Stimulated activated CD8-positive, alpha-beta memory T cell treated with anti-CD3 and anti-CD28 coated beads, Interleukin-4, amount 100 ng/mL, for 24 hours (primary cell): Measurements from ENCODE around the gene PLA2G4B.

Experiments used
- DNase-seq: peaks from one replicate; pipeline ENCODE4 v3.0.0-alpha.2; 2020; ENCODE audit warnings: low read depth

PLA2G4B gene

DNA sequence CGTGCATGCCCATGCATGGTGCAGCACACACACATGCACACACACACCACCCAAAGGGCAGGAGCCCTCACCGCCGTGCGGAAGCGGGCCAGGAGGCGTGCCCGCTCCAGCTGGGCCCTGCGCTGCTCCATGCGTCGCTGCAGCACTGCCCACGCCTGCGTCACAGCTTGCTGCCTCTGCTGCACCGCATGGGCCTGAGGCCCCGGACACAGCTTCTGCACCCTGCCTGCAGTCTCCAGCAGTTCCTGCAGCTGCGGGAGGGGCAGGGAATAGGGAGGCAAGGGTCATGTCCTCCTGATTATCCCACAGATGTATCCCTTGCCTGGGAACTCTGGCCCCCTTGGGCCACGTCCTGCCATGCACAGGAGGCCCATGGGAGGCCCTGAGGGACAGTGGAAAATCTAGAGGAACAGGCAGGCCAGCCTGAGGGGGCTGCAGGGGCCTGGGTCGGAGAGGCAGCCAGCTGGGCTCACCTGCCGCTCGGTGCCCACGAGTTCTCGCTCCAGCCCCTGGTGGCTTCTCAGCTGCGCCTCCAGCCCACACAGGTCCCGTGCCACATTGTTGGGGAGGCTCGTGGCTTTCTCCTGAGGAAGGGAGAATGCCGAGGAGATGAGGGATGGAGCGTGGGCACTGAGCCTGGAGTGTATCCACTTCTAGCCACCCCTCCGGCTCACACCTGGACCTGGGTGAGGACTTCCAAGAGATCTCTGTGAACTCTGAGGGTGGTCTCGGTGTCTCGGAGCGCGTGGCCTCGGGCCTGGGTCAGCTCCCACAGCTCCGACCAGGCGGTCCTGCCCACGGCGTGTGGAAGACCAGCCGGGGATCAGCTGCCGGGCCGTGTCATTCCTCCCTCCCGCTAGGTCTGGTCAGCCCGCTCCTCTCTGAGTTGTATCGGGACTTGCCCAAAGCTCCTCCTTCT is 31.4 kb downstream of the PLA2G4B start:
- DNase-seq: no peak

DNA sequence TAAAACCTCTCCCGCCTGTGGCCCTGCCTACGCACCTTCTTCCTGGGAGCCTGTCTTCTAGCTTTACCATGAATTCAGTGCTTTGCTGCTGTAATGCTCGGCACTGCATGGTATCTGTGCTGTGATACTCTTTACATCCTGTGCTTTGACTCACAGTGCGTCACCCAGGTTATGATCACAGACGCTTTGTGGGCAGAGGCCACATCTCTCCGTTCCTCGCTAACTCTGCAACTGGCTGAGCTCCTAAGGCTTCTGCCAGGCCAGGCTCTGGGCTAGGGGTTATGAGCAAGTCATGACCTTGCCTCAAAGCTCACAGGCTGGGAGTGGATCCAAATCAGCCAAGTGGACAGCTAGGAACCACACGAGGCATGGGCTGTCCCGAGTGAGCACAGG is 32.0 kb downstream of the PLA2G4B start:
- DNase-seq: peak; percentile 38

DNA sequence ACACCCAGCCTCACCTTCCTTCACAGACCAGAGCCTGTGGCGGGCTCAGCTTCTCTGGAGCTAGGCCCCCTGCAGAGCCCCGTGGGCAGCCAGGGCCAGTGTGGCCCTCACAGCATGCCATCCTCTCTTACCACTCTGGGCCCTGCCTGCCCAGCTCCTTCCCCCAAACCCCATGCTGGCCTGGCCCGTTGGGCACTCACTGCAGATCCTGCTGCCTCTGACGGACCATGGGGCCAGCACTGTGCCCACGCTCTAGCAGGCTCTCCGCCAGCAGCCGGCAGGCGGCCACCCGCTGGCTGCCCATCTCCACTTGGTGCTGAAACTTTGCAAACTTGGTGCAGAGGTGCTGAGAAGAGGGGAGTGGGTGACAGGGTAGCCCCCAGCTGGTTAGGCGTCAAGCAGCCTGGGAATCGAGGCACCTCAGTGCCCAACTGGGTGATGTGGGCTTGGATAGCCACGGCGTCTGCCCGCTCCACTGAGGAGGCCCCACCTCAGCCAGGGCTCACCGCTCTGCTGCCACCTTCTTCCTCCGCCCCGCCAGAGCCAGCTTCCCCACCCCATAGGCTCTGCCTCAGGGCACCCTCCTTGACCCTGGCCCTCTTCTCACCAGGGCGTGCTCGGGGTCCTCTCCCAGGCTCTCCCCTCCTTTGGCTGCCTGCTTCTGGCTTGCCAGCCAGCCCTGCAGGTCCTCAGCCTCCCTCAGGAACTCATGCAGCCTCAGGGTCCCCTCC is 32.7 kb downstream of the PLA2G4B start:
- DNase-seq: no peak

DNA sequence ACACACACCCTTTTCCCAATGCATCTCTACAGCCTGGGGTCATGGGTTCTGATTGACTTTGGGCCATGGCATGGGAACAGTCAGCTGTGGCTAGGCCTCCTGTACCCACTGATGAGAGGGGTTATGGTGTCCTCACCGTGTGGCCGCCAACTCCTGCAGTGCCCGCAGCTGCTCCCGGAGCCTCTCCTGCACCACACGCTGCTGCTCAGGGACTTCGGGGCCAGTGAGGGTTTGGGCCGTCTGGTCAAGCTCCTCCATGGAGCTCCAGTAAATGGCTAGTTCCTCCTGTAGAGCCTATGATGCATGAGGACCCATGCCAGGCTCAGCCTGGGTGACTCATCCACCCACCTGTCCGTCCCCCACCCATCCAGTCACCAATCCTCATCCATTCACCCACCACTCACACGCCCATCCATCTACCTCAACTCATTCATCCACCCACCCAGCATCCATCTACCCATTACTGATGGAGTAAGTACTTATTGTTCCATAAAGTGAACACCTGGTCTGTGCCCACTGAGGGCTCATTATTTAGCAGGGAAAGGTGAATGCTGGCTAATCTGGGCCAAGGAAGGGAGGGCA is 33.6 kb downstream of the PLA2G4B start:
- DNase-seq: no peak

DNA sequence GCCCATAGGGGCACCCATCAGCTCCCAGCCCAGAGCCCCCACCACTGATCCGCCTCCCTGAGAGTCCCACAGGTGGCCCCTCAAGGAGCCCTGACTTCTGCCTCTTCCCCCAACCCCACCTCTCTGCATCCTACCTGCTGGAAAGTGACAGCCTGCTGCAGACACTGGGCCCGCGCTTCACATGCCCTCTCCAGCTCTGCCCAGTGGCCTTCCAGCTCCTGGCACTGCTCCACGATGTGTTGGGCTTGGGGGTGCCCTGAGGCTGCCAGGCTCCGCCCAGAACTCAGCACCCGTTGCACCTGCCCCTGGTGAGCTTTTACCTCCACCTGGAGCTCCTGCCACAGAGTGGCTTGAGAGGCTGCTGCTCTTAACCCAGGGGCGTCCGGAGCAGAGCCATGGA is 35.1 kb downstream of the PLA2G4B start:
- no peak for DNase-seq

DNA sequence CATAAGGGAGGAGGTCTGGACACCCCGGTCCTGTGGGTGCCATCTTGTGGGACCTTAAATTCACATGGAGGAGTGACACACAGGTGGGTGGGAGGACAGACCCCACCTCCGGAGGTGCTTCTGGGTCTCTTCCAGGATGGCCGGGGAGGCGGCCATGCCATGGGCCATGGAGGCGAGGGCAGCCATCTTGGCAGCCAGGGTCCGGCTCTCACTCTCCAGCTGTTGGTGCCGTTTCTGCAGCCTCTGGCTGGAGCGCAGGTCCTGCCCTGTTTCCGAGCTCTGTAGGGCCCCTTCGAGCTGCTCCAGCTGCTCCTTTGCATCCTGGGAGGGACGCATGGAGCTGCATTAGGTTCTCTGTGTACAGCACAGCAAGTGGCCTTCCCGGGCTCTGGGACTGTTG is 36.1 kb downstream of the PLA2G4B start:
- no peak for DNase-seq

DNA sequence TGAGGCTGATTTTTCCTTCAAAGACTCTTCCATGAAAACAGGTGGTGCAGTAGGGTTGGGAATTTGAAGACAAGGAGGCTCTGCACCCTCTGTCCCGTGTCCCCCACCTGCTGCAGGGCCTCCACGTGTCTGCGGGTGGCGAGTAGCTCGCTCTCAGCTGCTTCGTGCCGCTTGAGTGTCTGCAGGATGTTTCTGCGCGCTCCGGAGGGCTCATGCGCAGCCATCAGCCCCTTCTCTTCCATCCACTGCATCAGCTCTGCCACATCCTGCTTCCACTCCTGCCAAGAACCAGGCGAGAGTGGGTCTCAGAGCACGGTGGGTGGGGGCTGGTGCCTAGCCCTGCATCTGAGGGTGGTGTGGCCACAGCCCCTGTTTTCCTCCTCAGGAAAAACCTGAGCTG is 37.4 kb downstream of the PLA2G4B start:
- no peak for DNase-seq

DNA sequence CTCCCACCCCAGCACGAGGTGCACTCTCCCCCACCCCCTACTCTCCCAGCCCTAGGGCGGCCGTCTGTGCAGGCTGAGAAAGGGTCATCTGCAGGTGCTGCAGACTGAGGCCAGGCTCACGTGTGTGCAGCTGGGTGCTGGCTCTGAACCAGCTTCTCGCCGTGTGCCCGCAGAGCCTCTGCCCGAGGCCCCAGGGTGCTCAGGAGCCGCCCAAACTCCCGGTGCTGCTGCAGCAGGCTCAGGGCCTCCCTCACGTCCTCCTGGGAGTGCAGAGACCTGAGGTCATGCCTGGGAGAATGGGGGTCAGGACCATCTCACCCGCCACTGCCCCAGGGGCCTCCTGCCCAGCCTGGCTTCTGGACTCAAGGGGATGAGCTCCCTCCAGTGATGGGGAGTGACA is 38.0 kb downstream of the PLA2G4B start:
- DNase-seq: no peak

DNA sequence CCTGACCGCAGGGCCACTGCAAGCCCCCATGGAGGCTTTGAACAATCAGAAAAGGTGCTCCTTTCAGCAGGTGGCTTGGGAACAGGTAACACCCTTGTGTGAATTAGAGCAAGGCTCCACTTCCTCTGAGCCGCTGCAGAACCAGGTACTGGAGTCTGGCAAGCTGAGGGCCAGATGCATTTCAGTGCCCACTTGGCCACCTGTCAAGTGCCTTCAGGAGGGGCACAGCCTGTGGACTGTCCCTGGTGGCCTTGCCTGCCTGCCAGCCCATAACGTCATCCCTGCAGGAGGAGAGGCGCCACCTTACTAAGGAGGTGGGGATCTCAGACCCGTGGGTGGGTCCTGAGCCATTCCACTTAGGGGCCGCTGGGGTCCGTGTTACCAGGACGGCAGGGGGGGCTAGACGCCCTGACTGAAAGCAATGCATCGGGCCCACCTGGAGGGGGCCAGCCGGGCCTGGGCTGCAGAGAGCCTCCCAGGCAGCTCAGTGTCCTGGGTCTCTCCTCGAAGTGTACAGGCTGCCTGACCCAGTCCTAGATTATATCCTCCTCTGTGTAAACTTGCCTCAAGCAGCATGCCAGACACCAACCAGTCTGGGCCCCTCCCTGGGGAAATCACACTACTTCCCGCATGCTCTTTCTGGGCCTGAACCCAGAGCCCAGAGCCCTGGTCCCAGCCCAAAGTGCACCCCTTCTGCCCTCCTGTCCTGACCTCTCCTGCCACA is 39.1 kb downstream of the PLA2G4B start:
- no peak for DNase-seq

DNA sequence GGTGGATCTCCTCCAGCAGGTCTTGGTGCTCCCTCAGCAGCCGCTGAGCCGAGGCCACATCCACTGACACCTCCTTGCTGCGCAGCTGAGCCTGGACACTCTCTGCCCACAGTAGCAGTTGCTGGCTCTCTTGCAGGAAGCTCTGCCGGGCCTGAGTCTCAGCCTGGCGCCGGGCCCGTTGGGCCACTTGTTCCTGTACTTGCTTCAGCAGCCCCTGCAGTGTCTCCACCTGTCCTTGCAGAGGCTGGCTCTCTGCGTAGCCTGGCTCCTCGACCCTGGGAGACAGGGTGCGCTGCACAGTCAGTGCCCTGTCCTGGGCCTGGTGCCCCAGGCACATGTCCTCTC is 39.7 kb downstream of the PLA2G4B start:
- no peak for DNase-seq

DNA sequence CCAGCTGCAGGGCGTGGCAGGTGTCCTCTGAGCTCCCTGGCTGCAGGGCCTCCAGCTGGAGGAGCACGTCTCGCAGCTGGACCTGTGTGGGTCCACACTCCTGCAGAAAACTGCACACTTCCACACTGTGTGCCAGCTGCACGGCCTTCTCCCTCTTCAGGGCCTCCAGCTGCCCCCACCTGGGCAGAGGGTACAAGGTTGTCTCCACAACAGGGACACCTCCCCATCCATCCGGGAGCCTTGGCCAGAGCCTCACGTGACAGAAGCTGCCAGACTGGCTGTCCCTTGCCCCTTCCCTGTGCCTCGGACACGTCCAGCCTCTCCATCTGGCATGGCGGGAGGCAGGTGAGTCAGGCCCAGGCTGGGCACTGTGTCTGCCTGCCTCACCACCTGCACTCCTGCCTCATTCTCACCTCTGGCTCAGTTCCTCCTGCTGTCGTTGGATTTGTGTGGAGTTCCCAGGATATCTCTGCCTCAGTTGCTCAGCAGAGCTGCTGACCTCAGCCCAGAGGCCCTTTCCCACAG is 40.7 kb downstream of the PLA2G4B start:
- DNase-seq: no peak

DNA sequence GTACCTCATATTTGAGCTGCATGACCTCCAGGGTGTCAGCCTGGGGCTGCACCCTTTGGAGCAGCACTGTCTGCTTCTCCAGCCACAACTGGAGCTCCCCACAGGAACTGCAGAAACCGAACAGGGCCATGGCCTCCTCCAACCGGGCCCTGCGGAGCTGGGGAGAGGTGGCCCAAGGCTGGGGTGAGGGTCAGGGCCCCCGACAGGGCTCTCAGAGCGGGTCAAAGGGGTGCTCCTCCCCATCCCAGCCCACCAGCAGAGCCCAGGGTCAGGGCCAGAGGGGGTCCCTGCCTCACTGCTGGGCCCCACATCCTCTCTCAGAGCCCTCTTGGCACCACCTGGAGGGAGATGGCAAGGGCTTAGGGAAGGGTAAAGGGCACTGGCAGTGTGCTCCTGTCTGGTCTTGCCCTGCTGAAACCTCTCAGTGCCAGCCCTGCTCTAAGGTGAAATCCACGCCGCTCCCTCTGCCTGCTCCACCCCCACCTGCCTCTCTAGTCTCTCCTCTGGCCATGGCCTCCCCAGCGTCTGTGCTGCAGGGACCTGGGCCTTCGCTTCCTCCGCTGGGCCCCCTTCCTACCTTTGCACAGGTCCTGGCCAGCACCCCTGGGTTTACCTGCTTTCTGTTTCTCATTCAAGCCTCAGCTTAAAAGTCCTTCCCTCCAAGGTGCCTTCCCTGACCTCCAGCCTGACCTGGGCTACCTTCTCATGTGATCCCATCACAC is 41.7 kb downstream of the PLA2G4B start:
- DNase-seq: no peak

DNA sequence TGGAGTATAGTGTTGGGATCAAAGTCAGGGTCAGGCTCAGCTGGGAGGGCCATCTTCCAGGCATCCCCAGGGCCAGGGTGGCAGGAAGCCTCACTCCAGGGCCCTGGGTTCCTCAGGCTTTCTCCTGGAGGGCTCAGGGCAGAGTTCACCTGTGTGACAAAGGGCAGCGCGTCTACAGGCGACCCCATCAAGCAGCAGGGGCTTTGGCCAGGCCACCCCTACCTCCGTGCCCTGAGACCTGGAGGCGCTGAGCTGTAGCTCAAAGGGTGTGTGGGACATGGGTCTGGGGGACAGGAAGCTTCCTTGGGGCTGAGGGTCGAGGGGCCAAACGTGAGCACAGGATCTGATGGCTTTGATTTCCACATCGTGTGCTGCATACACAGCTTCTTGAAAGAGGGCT is 42.4 kb downstream of the PLA2G4B start:
- DNase-seq: no peak

DNA sequence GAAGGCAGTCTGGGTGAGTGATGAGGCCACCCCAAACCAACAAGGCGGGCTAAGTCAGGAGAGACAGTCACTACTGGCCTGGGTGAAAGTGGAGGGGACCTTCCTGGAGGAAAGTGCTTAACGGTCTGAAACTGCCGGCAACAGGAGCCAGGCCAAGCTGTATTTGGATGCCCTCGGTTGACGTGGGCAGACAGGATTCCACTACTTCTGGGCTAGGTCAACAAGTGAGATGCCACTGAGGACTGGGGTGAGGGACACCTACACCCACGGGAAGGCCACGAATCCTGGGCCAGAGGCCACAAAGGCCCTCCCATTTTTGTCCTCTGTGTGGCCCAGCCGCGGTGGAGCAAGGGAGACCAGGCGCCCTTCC is 42.9 kb downstream of the PLA2G4B start:
- DNase-seq: no peak

DNA sequence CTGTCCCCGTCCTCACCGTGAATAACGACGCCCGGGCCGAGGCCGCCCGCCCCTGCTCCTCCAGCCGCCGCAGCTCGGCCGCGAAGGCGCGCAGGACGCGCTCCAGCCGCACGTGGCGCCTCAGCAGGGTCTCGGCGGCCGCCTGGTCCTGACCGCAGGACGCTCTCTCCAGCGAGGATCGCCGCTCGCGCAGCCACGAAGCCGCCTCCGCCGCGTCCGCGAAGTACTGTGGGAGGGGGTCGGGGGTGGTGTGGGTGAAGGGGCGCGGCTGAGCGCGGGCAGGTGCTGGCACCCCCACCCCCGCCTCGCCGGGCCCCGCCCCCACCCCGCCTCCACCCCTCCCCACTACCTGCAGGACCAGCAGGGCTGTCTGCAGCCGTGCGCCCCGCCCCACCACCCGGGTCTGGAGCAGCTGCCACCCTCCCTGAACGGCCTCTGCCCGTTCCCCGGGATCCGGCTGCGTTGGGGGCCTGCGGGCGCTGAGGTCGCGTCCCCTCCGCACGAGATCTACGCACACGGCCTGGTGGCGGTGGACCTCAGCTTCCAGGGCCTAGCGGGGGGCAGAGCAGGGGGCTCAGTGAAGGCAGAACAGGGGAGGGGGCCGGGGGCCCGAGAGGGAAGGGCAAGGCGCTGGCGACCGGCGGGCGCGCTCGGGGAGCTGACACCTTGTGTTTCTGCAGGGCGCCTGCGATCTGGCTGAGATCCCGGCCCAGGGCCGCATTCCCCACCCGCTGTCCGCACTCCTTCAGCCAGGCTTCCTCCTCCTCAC is 43.5 kb downstream of the PLA2G4B start:
- no peak for DNase-seq

DNA sequence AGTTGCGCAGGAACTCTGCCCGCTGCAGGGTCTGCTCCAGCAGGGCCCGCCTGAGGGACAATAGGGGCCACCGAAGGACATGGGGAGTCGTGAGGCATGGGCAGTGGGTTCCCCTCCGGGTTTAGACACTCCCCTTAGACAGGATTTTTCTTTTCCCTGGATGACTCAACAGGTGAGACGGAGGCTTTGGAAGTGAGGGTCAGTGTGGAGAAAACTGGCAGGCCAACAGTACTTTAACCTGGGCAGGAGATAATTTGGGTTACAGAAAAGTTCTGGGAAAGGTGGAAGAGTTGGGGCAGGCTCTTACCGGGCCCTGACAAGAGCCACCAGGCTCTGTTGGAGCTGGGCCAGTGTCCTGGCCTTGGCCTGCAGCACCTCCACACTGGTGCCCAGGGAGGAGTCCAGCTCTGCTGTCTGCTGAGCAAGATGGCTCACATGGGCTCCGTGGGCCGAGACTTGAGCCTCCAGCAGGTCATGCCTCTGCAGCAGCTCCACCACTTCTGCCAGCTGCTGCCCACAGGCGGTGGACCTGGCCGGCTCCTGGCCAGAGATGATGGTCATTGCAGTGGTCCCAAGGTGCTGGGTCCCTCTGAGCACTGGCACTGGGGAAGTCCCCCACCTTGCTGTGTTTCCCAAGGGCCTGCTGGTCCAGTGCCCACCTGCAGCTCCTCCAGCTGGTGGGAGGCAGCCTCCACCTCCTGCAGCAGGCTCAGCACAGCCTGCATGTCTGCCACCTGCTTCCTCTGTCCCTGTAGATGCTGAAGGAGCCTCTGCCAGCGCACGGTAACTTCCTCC is 44.2 kb downstream of the PLA2G4B start:
- no peak for DNase-seq

DNA sequence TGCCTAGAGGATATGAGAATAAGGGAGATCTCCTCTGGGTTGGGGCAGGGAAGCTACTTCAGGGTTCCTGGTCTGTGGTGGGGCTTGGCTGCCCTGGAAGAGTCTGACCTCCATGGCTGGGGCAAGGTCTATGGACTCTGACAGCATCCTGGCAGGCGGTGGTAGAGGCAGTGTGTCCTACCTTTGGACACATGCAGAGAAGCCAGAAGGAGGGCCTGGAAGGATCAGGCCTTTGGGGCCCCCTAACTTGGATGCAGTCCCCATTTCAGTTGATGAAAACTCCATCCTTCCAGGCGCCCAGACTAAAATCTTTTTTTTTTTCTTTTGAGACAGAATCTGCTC is 44.8 kb downstream of the PLA2G4B start:
- no peak for DNase-seq

DNA sequence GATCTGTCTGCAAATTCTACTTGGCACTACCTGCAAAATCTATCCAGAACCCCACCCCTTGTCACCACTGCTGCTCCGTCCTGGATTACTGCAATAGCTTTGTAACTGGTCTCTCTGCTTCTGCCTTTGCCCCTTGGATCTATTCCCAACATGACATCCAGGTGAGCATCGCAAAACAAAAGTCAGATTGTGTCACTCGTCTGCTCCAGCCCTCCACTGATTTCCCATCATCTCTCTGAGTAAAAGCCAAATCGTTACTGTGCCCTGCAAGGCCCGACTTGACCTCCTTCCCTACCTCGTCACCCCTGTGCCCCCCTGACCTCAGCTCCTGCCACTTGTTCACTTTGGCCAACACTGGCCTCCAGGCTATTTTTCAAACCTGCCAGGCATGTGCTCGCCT is 45.8 kb downstream of the PLA2G4B start:
- no peak for DNase-seq

DNA sequence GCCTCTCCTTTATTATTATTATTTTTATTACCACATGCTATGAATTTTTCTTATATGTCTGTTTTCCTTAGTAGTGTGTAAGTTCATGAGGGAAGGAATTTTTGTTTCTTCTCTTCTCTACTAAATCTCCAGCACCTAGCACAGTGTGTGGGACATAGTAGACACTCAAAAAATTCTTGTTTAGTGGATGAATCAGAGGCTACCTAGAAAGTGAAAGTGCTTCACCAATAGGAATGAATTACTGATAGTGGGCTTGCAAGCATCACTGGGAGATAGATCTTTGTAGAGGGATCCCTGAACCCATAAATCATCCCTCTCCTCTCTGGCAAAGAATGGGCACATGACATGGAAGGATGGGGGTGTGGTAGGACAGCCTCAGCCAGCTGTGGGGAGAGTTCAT is 46.7 kb downstream of the PLA2G4B start:
- no peak for DNase-seq

DNA sequence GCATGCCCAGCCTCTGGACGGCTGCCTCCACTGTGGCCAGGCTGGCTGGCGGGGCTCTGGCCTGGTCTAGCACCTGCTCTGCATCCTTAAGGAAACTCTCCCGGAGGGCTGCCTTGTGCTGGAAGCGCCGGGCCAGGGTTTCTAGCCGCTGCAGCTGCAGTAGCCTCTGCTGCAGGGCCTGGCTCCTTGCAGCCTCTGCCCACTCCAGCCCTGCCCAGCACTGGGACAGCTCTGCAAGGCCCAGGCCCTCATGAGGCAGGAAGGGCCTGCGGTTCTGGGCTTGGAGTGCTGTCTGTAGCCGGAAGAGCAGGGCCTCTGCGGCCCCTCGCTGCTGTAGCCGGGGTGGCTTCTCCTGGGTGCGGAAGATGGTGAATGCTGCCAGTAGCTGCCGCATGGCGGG is 47.2 kb downstream of the PLA2G4B start:
- no peak for DNase-seq
